ENCODE data around the gene FREM2. TPM values are rescaled to one million over a fixed set of nuclear protein-coding genes. Genes with fewer than 3 reads are reported as not detected.

Gene FREM2
- total RNA-seq, 2 donors from 2014 or later: 12.5 to 17.9 TPM

DNA sequence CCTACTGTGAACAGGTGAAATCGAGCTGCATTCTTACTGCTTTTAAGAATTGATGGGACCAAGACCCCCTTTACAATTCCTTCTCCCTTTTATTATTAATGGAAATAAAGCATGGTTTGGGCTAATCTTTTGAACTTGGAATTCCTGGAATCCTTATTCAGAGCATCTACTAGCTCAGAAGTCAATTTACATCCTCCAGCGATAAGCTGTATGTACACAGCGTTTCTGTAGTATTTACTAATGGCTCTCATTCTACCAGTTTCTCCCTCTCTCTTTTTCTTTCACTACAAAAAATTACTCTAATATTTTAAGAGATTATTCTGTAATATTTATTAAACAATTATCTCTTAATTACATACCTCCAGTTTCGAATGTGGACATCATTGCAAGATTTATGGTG lies 31.5 kb downstream of the FREM2 start:
- H3K27ac ChIP-seq: no peak overlapping the region
- no peaks in the 10 kb centered on the region for H3K36me3 ChIP-seq (replicated peaks in 1 of 2; ENCODE audit: insufficient read depth in 1 of 2, low read depth in 2 of 2)
- H3K4me3 ChIP-seq: no peak overlapping the region
- intact Hi-C loops (cut with DNase I): no loop called here
- DNase-seq: no peak
- TF ChIP-seq, protein P1, sequence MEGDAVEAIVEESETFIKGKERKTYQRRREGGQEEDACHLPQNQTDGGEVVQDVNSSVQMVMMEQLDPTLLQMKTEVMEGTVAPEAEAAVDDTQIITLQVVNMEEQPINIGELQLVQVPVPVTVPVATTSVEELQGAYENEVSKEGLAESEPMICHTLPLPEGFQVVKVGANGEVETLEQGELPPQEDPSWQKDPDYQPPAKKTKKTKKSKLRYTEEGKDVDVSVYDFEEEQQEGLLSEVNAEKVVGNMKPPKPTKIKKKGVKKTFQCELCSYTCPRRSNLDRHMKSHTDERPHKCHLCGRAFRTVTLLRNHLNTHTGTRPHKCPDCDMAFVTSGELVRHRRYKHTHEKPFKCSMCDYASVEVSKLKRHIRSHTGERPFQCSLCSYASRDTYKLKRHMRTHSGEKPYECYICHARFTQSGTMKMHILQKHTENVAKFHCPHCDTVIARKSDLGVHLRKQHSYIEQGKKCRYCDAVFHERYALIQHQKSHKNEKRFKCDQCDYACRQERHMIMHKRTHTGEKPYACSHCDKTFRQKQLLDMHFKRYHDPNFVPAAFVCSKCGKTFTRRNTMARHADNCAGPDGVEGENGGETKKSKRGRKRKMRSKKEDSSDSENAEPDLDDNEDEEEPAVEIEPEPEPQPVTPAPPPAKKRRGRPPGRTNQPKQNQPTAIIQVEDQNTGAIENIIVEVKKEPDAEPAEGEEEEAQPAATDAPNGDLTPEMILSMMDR (IDR thresholded peaks at IDR 0.05): no peak
- TF ChIP-seq POLR2A (IDR thresholded peaks at IDR 0.05): no peak
- H3K9me3 ChIP-seq: no peaks in the 10 kb centered on the region
- H3K4me1 ChIP-seq: no peaks in the 10 kb centered on the region
- ATAC-seq: no peak
- WGBS, 2 donors: 72 to 81% methylated on average over 4 of the region's 4 CpGs
- H3K27me3 ChIP-seq: no peaks in the 10 kb centered on the region

DNA sequence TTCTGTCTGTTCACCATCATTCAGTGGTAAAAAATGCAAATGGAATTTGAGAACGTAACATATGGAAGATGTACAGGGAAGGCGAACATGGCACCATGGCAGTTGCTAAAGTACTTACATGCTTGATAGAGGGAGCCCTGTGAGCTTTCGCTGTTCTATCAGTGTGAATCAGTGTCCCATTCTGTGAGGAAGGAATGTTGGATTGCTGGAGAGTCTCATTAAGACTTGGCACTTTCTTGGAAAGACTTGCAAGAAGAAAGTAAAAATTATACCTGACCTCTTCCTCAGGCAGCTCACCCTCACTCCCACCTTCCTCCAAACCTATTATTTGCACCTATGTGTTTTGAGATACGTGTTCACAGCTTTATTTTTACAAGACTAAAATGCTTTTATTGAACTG lies 43.5 kb downstream of the FREM2 start:
- Histone ChIP-seq H3K36me3 (replicated peaks in 1 of 2; ENCODE audit: insufficient read depth in 1 of 2, low read depth in 2 of 2) (no peaks in the 10 kb centered on the region), H3K27me3 (no peaks in the 10 kb centered on the region), H3K9me3 (no peaks in the 10 kb centered on the region), H3K27ac (no peak overlapping the region), H3K4me1 (no peaks in the 10 kb centered on the region), H3K4me3 (no peak overlapping the region)
- no peak for TF ChIP-seq POLR2A (IDR thresholded peaks at IDR 0.05)
- TF ChIP-seq, protein P1 (IDR thresholded peaks at IDR 0.05): no peak
- intact Hi-C loops (cut with DNase I): no loop called here
- DNase-seq (no peak), ATAC-seq (no peak)
- WGBS, 2 donors: 76 to 82% methylated on average over 4 of the region's 4 CpGs

DNA sequence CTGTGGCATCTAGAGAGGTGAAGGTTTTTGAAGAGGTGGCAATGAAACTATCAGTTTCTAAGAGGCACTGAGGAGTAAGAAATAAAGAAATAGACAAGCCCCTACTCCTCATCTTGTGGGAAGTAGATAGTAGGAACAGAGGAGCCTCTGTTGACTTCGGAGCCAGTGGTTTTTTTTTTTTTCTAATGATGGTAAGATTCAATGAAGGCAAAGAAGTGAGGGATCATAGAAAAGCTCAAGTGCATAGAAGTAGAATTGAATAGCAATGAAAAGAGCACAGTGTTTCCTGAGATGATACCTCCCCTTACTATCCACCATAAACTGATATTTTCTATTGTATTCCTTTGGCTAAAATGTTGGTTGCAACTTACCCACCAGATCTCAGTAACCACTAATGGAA lies 46.3 kb downstream of the FREM2 start:
- no peak for DNase-seq
- peaks cover 9% of the 10 kb centered on the region for H3K4me1 ChIP-seq
- no peaks in the 10 kb centered on the region for H3K27me3 ChIP-seq
- H3K4me3 ChIP-seq: no peak overlapping the region
- no peaks in the 10 kb centered on the region for H3K36me3 ChIP-seq (replicated peaks in 1 of 2; ENCODE audit: insufficient read depth in 1 of 2, low read depth in 2 of 2)
- intact Hi-C loops (cut with DNase I): no loop called here
- H3K27ac ChIP-seq: no peak overlapping the region
- TF ChIP-seq, protein P1 (IDR thresholded peaks at IDR 0.05): no peak
- no peak for TF ChIP-seq POLR2A (IDR thresholded peaks at IDR 0.05)
- 92 to 94% methylated on average over 1 of the region's 1 CpG for WGBS, 2 donors
- no peaks in the 10 kb centered on the region for H3K9me3 ChIP-seq
- ATAC-seq: no peak

DNA sequence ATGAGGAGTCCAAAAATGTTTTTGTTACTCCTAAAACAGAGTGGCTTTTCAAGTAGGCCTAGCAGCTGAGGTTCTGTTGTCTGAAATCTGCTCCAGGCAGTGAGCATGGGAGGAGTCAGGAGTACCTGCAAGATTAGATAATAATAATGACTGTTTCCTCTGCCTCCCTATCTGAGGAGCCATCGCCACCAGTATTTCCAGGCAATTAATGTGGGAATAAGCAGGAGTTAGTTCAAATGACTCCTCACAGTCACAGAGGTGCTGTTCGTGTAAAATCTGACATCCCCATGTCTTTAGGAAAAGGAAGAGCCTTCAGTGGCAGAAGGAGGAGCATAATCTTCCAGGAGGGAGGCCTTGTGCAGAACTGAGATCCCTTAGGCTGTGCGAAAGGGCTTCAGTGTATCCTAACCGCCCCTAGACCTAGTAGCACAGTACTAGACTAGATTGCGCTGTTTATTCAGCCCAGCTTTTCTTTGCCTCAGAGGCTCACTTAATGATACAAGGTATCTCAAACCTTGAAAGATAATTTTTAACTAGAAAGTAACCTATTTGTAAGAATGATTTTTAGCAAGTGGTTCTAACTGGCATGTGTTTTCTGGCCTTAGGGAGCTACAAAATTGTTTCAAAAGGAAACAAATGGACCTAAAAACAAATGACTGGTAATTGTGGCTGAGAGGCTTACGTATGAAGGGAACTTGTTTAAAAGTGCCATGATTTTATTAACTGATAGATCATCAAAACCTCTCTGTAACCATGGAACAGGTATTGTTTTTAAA lies 49.0 kb downstream of the FREM2 start:
- Histone ChIP-seq H3K27me3 (no peaks in the 10 kb centered on the region), H3K9me3 (no peaks in the 10 kb centered on the region), H3K4me1 (peaks cover 9% of the 10 kb centered on the region), H3K27ac (peak overlapping the region in 3 of 4 donors; percentile 11 to 71 (median 16)), H3K4me3 (no peak overlapping the region), H3K36me3 (replicated peaks in 1 of 2; ENCODE audit: insufficient read depth in 1 of 2, low read depth in 2 of 2) (no peaks in the 10 kb centered on the region)
- peak in 2 of 4 donors; percentile 4 to 18 for DNase-seq
- TF ChIP-seq, protein P1 (IDR thresholded peaks at IDR 0.05): no peak
- TF ChIP-seq POLR2A (IDR thresholded peaks at IDR 0.05): no peak
- intact Hi-C loops (cut with DNase I): no loop called here
- WGBS, 2 donors: 11 to 12% methylated on average over 6 of the region's 6 CpGs
- ATAC-seq: peak; percentile 69

DNA sequence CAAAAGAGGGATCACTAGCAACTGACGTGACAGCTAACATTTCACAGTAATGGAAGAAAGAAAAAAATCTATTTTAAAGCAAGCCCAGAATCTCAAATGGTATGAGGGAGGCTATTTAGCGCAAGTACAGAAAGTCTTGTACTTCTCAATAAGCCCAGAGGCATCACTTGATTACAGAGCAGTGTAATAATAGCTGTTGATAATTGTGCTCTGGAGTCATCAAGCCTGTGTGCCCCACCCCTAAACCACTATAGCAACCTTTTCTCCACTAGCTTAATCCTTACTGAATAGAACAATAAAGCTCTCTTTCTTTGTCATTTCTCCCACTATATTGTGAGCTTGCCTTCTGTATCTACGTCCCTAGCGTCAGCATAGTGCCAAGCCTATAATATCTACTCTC lies 56.6 kb downstream of the FREM2 start:
- WGBS, 2 donors: 65 to 66% methylated on average over 4 of the region's 4 CpGs
- ATAC-seq (no peak), DNase-seq (no peak)
- H3K4me1 ChIP-seq: no peaks in the 10 kb centered on the region
- H3K36me3 ChIP-seq (replicated peaks in 1 of 2; ENCODE audit: insufficient read depth in 1 of 2, low read depth in 2 of 2): no peaks in the 10 kb centered on the region
- H3K4me3 ChIP-seq: no peak overlapping the region
- no peaks in the 10 kb centered on the region for H3K27me3 ChIP-seq
- H3K9me3 ChIP-seq: no peaks in the 10 kb centered on the region
- intact Hi-C loops (cut with DNase I): no loop called here
- TF ChIP-seq, protein P1 (IDR thresholded peaks at IDR 0.05): no peak
- no peak for TF ChIP-seq POLR2A (IDR thresholded peaks at IDR 0.05)
- no peak overlapping the region for H3K27ac ChIP-seq

All from body of pancreas (tissue), 4 donors.